ENCODE results near the gene WBP1. TPM values are rescaled to one million over a fixed set of nuclear protein-coding genes. Genes with fewer than 3 reads are reported as not detected.

WBP1 gene
- total RNA-seq, 1 experiment from 2014 or later: 54.8 TPM

DNA sequence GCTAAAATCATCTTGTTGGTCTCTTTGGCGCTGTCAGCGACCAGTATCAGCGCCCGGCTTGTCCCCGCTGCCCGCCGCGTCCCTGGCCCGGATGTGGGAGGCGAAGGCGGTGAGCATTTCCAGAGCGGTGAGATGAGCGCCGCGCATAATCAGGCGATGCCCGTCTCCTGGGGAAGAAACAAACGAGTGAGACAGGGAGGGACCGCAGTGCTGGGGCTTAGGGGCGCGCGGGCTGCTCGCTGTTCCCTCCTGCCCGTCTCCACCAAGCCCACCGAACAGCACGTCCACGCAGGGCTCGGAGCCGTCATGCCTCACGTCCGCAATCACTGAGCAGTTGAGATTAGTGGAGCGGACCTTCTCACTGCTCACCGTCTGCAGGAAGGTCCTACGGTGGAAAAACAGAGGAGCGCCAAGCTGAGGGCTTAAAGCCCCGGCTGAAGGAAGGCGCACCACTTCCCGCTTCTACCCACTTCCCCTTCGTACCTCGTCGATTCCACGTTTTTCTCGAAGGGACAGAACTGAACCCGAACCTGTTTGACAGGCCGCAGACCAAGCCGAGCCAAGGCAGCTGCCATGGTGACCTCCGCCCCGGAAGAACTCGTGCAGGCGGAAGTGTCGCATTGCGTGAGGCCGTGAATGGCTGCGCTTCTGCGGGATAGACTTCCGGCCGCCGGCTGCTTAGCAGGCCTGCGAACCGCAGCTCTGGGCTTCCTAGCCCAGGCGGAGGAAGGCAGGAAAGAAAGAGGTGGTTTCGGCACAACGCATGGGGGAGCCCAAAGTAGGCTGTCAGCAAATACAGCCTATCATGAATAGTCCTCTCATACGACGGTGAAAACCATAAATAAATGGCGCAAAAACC is 14.1 kb downstream of the WBP1 start, which contains the start of gene MRPL53:
MRPL53 (minus strand) TSS at position 595 of the 859 bp plus-strand sequence; CDS start at position 575, 20 bp downstream.
- Mint-ChIP-seq H3K4me3 (ENCODE audit: unreplicated experiment) (peak within 1 kb of the TSS; percentile 93), H3K9me3 (ENCODE audit: unreplicated experiment) (no peaks in the 10 kb centered on the region), H3K27ac (ENCODE audit: unreplicated experiment) (peak within 1 kb of the TSS; percentile 95), H3K4me1 (ENCODE audit: low read depth, unreplicated experiment) (peaks cover 8% of the 10 kb centered on the region), H3K36me3 (ENCODE audit: insufficient read depth, unreplicated experiment) (peaks cover 48% of the 10 kb centered on the region), H3K27me3 (ENCODE audit: insufficient read depth, unreplicated experiment) (no peaks in the 10 kb centered on the region)
- peak within 1 kb of the TSS; percentile 65 for H3K4me3 ChIP-seq (ENCODE audit: low read depth, low read length)
- no peaks in the 10 kb centered on the region for H3K27me3 ChIP-seq (replicated peaks; ENCODE audit: control insufficient read depth, insufficient read depth, low read length)
- TF ChIP-seq, protein P1, sequence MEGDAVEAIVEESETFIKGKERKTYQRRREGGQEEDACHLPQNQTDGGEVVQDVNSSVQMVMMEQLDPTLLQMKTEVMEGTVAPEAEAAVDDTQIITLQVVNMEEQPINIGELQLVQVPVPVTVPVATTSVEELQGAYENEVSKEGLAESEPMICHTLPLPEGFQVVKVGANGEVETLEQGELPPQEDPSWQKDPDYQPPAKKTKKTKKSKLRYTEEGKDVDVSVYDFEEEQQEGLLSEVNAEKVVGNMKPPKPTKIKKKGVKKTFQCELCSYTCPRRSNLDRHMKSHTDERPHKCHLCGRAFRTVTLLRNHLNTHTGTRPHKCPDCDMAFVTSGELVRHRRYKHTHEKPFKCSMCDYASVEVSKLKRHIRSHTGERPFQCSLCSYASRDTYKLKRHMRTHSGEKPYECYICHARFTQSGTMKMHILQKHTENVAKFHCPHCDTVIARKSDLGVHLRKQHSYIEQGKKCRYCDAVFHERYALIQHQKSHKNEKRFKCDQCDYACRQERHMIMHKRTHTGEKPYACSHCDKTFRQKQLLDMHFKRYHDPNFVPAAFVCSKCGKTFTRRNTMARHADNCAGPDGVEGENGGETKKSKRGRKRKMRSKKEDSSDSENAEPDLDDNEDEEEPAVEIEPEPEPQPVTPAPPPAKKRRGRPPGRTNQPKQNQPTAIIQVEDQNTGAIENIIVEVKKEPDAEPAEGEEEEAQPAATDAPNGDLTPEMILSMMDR (IDR thresholded peaks at IDR 0.05; ENCODE audit: insufficient read depth in 1 of 2, low read depth in 1 of 2, low read length in 1 of 2, severe bottlenecking in 1 of 2, unreplicated experiment in 1 of 2): no peak
- TSS peak; percentile 89 for BruUV-seq (replicated peaks)
- CTCF ChIA-PET: interaction anchor here (0.6 to 1.7 kb wide), 6 partner anchors 10 to 691 kb away, joined by 3 to 7 read pairs (median 6); partner anchors contain the start of genes CCDC142, TTC31 and WBP1
- POLR2A ChIA-PET: interaction anchor here (0.6 to 2.4 kb wide), 6 partner anchors 10 to 32 kb away, joined by 3 to 20 read pairs (median 4); partner anchors contain the start of genes CCDC142, TTC31 and WBP1
- intact Hi-C loops (cut with micrococcal nuclease; ENCODE audit: unreplicated experiment): loop anchor here (1.0 kb wide), 4 partner anchors 11 to 115 kb away; partner anchors contain the start of genes AUP1, HTRA2, TTC31 and WBP1
- H3K36me3 ChIP-seq (ENCODE audit: control insufficient read depth, insufficient read depth, low read length): no peaks in the 10 kb centered on the region
- H3K9me3 ChIP-seq: no peaks in the 10 kb centered on the region
- peaks cover 4% of the 10 kb centered on the region; the same call in 1 of the 2 replicates for H3K4me1 ChIP-seq
- DNase-seq: peak; percentile 97

- CTCF ChIA-PET: interaction anchor here (1.1 to 1.7 kb wide), 5 partner anchors 10 to 59 kb away, joined by 3 to 7 read pairs (median 6); partner anchors contain the start of genes CCDC142, TTC31 and WBP1
- no peaks in the 10 kb centered on the region for H3K9me3 ChIP-seq
- peaks cover 52% of the 10 kb centered on the region for H3K36me3 Mint-ChIP-seq (ENCODE audit: insufficient read depth, unreplicated experiment)
- H3K9me3 Mint-ChIP-seq (ENCODE audit: unreplicated experiment): no peaks in the 10 kb centered on the region
- no peak for DNase-seq
- TSS peak; percentile 89 for BruUV-seq (replicated peaks)
- TF ChIP-seq, protein P1 (IDR thresholded peaks at IDR 0.05; ENCODE audit: insufficient read depth in 1 of 2, low read depth in 1 of 2, low read length in 1 of 2, severe bottlenecking in 1 of 2, unreplicated experiment in 1 of 2): no peak
- peaks cover 8% of the 10 kb centered on the region for H3K4me1 Mint-ChIP-seq (ENCODE audit: low read depth, unreplicated experiment)
- intact Hi-C loops (cut with micrococcal nuclease; ENCODE audit: unreplicated experiment): loop anchor here (1.0 kb wide), 4 partner anchors 10 to 114 kb away; partner anchors contain the start of genes AUP1, HTRA2, TTC31 and WBP1
- H3K4me3 Mint-ChIP-seq (ENCODE audit: unreplicated experiment): peak overlapping the region; percentile 93
- no peaks in the 10 kb centered on the region for H3K27me3 Mint-ChIP-seq (ENCODE audit: insufficient read depth, unreplicated experiment)
- no peaks in the 10 kb centered on the region for H3K27me3 ChIP-seq (replicated peaks; ENCODE audit: control insufficient read depth, insufficient read depth, low read length)
- H3K27ac Mint-ChIP-seq (ENCODE audit: unreplicated experiment): peak overlapping the region; percentile 95
- H3K36me3 ChIP-seq (ENCODE audit: control insufficient read depth, insufficient read depth, low read length): no peaks in the 10 kb centered on the region
- H3K4me1 ChIP-seq: peaks cover 4% of the 10 kb centered on the region; the same call in 1 of the 2 replicates
- H3K4me3 ChIP-seq (ENCODE audit: low read depth, low read length): peak overlapping the region; percentile 65
- POLR2A ChIA-PET: interaction anchor here (0.5 to 2.4 kb wide), 6 partner anchors 10 to 1672 kb away, joined by 3 to 20 read pairs (median 4); partner anchors contain the start of genes CCDC142, TTC31 and WBP1
Observed at GRCh38 chr2:74472945-74473258, 14.7 kb downstream of the WBP1 start.

DNA sequence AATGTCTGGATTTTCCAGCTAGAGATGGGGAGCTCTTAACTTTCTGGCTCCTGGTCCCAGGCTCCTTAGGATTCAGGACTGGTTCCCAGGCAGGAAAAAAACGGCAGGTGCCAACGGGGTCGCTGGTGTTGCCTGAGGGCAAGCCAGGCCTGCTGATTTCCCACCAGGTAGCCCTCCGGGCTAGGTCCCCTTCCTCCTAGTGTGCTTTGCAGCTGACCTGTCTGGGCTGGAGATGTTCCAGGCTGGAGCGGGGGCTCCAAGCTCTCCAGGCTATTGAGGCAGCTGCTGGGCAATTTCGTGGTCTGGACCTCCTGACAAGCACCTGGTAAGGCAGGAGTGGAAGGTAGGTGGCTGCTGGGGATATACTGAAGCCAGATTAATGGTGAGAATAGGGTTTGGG is 16.2 kb downstream of the WBP1 start:
- no TSS peak for BruUV-seq (replicated peaks)
- H3K27me3 ChIP-seq (replicated peaks; ENCODE audit: control insufficient read depth, insufficient read depth, low read length): no peaks in the 10 kb centered on the region
- Mint-ChIP-seq H3K27me3 (ENCODE audit: insufficient read depth, unreplicated experiment) (no peaks in the 10 kb centered on the region), H3K27ac (ENCODE audit: unreplicated experiment) (no peak overlapping the region), H3K9me3 (ENCODE audit: unreplicated experiment) (no peaks in the 10 kb centered on the region), H3K4me3 (ENCODE audit: unreplicated experiment) (peak overlapping the region; percentile 24), H3K4me1 (ENCODE audit: low read depth, unreplicated experiment) (peaks cover 8% of the 10 kb centered on the region), H3K36me3 (ENCODE audit: insufficient read depth, unreplicated experiment) (peaks cover 58% of the 10 kb centered on the region)
- intact Hi-C loops (cut with micrococcal nuclease; ENCODE audit: unreplicated experiment): no loop called here
- no peaks in the 10 kb centered on the region for H3K36me3 ChIP-seq (ENCODE audit: control insufficient read depth, insufficient read depth, low read length)
- no peak for DNase-seq
- H3K4me1 ChIP-seq: peaks cover 4% of the 10 kb centered on the region; the same call in 1 of the 2 replicates
- ChIA-PET POLR2A (interaction anchor here (2.4 kb wide), 1 partner anchor 16 kb away, joined by 20 read pairs; the partner anchor contains the start of gene WBP1), CTCF (interaction anchor here (0.6 kb wide), 1 partner anchor 58 kb away, joined by 4 read pairs; no protein-coding TSS in a partner anchor)
- TF ChIP-seq, protein P1 (IDR thresholded peaks at IDR 0.05; ENCODE audit: insufficient read depth in 1 of 2, low read depth in 1 of 2, low read length in 1 of 2, severe bottlenecking in 1 of 2, unreplicated experiment in 1 of 2): no peak
- no peak overlapping the region for H3K4me3 ChIP-seq (ENCODE audit: low read depth, low read length)
- H3K9me3 ChIP-seq: no peaks in the 10 kb centered on the region

All from Caco-2 (cell line).